GM23338 (cell line): ENCODE measurements around the gene MLNR. TPM values are rescaled to one million over a fixed set of nuclear protein-coding genes. Genes with fewer than 3 reads are reported as not detected.

Experiments used
- ATAC-seq: fragments of 200-7000 bp; cut with Tn5 transposase; 3 replicates; pipeline ENCODE4 v1.9.1; 2020
- DNase-seq: peaks from one replicate; pipeline ENCODE4 v3.0.0-alpha.2; 2015; ENCODE audit warnings: low spot score
- H2AFZ ChIP-seq: fragments of 200-600 bp; sonication (generic); 2 replicates; pipeline ENCODE4 v1.8.0; 2016; ENCODE audit warnings: antibody characterized with exemption, mild to moderate bottlenecking, moderate library complexity
- H3F3A ChIP-seq: fragments of 200-600 bp; sonication (generic); replicated peaks from 2 replicates; pipeline ENCODE4 v1.8.0; 2017; ENCODE audit warnings: antibody characterized with exemption, mixed run types, low read depth
- H3K27ac ChIP-seq: fragments of 200-600 bp; sonication (generic); 2 replicates; pipeline ENCODE4 v1.6.1; 2016; ENCODE audit warnings: low read depth
- H3K27me3 ChIP-seq: fragments of 200-600 bp; sonication (generic); 2 replicates; pipeline ENCODE4 v1.8.0; 2016; ENCODE audit warnings: mild to moderate bottlenecking, mixed run types, moderate library complexity; ENCODE audit not compliant: insufficient read depth
- H3K36me3 ChIP-seq: fragments of 200-600 bp; sonication (generic); 2 replicates; pipeline ENCODE4 v1.8.0; 2016; ENCODE audit warnings: mild to moderate bottlenecking; ENCODE audit not compliant: insufficient read depth
- H3K4me1 ChIP-seq: fragments of 200-600 bp; sonication (generic); 2 replicates; pipeline ENCODE4 v1.8.0; 2016; ENCODE audit warnings: mild to moderate bottlenecking, moderate library complexity; ENCODE audit not compliant: insufficient read depth
- H3K4me2 ChIP-seq: fragments of 200-600 bp; sonication (generic); 2 replicates; pipeline ENCODE4 v1.7.1; 2017; ENCODE audit warnings: mixed run types
- H3K4me3 ChIP-seq: fragments of 200-600 bp; sonication (generic); 2 replicates; pipeline ENCODE4 v1.6.1; 2016; ENCODE audit warnings: mixed run types
- H3K79me2 ChIP-seq: fragments of 200-600 bp; sonication (generic); replicated peaks from 2 replicates; pipeline ENCODE4 v1.8.0; 2017; ENCODE audit warnings: mild to moderate bottlenecking; ENCODE audit not compliant: insufficient read depth
- H3K9me2 ChIP-seq: fragments of 200-600 bp; sonication (generic); 2 replicates; pipeline ENCODE4 v1.8.0; 2017; ENCODE audit not compliant: insufficient read depth
- H4K20me1 ChIP-seq: fragments of 200-600 bp; sonication (generic); replicated peaks from 2 replicates; pipeline ENCODE4 v1.8.0; 2017; ENCODE audit warnings: mild to moderate bottlenecking; ENCODE audit not compliant: insufficient read depth
- H3K27ac Mint-ChIP-seq: 2 replicates; pipeline ENCODE4 v1.8.0; 2020; ENCODE audit warnings: inconsistent platforms, mild to moderate bottlenecking, moderate library complexity, mixed read lengths
- H3K27me3 Mint-ChIP-seq: 3 replicates; pipeline ENCODE4 v1.8.0; 2022; ENCODE audit warnings: low read depth, mild to moderate bottlenecking, moderate library complexity, mixed read lengths, inconsistent platforms; ENCODE audit not compliant: insufficient read depth, poor library complexity
- H3K36me3 Mint-ChIP-seq: 3 replicates; pipeline ENCODE4 v1.8.0; 2021; ENCODE audit warnings: low read depth, mild to moderate bottlenecking, inconsistent platforms, moderate library complexity, mixed read lengths
- H3K4me1 Mint-ChIP-seq: 3 replicates; pipeline ENCODE4 v1.8.0; 2020; ENCODE audit warnings: mild to moderate bottlenecking, inconsistent platforms, mixed read lengths
- H3K4me3 Mint-ChIP-seq: 3 replicates; pipeline ENCODE4 v1.8.0; 2021; ENCODE audit warnings: moderate library complexity, mild to moderate bottlenecking, inconsistent platforms, mixed read lengths
- H3K9me3 Mint-ChIP-seq: 3 replicates; pipeline ENCODE4 v1.8.0; 2020; ENCODE audit warnings: moderate library complexity, mild to moderate bottlenecking, inconsistent platforms, mixed read lengths
- CREB1 ChIP-seq: fragments of 250-450 bp; sonication (Bioruptor Pico); IDR thresholded peaks from 2 replicates; pipeline ENCODE4 v1.5.0; 2020; ENCODE audit warnings: low read depth, mild to moderate bottlenecking, moderate library complexity
- CTCF ChIP-seq, 2 experiments: fragments of 200-600 bp in 1 of 2; sonication (generic) in 1 of 2; conservative IDR thresholded peaks; 2 replicates each; pipeline versions ENCODE4 v1.5.1 to v1.6.1; 2016 to 2017; ENCODE audit warnings: antibody characterized with exemption in 2 of 2, low read depth in 2 of 2, mild to moderate bottlenecking in 2 of 2, moderate library complexity in 1 of 2
- ETS1 ChIP-seq: IDR thresholded peaks from 2 replicates; pipeline ENCODE4 v1.6.1; 2016; ENCODE audit warnings: antibody characterized with exemption
- EZH2 ChIP-seq: fragments of 200-600 bp; sonication (generic); IDR thresholded peaks from one replicate; pipeline ENCODE4 v1.8.0; 2017; ENCODE audit warnings: antibody characterized with exemption, mild to moderate bottlenecking, low read depth; ENCODE audit not compliant: unreplicated experiment
- EZH2phosphoT487 ChIP-seq: fragments of 200-600 bp; sonication (generic); IDR thresholded peaks from one replicate; pipeline ENCODE4 v1.8.1; 2018; ENCODE audit warnings: antibody characterized with exemption; ENCODE audit not compliant: unreplicated experiment
- JUNB ChIP-seq: IDR thresholded peaks from one replicate; pipeline ENCODE4 v1.6.1; 2016; ENCODE audit warnings: antibody characterized with exemption; ENCODE audit not compliant: unreplicated experiment
- NANOG ChIP-seq: IDR thresholded peaks from 2 replicates; pipeline ENCODE4 v1.6.1; 2016; ENCODE audit warnings: antibody characterized with exemption, borderline replicate concordance
- POLR2AphosphoS5 ChIP-seq: IDR thresholded peaks from 2 replicates; pipeline ENCODE4 v1.6.1; 2016; ENCODE audit warnings: antibody characterized with exemption, low read depth
- REST ChIP-seq: IDR thresholded peaks from one replicate; pipeline ENCODE4 v1.6.1; 2018; ENCODE audit warnings: antibody characterized with exemption; ENCODE audit not compliant: unreplicated experiment
- STAT1 ChIP-seq: IDR thresholded peaks from one replicate; pipeline ENCODE4 v1.6.1; 2016; ENCODE audit warnings: antibody characterized with exemption; ENCODE audit not compliant: unreplicated experiment
- ZNF114 ChIP-seq: fragments of 250-450 bp; sonication (Bioruptor Pico); IDR thresholded peaks from 2 replicates; pipeline ENCODE4 v1.5.0; 2020; ENCODE audit warnings: mild to moderate bottlenecking, moderate library complexity
- ZNF331 ChIP-seq: fragments of 250-450 bp; sonication (Bioruptor Pico); IDR thresholded peaks from 2 replicates; pipeline ENCODE4 v1.5.0; 2020; ENCODE audit warnings: low read depth, mild to moderate bottlenecking, moderate library complexity
- polyA plus RNA-seq: library from polyadenylated mRNA; unstranded; fragments of >200 nt; fragmentation: Nextera tagmentation; extraction: Ambion mirVana; gene quantifications from 2 replicates; pipeline ENCODE4 v1.2.1, GENCODE V29; 2016
- total RNA-seq: library from RNA; depleted of rRNA; stranded (reverse); fragments of >200 nt; shearing (Covaris generic); gene quantifications from 2 replicates; pipeline ENCODE4 v1.2.3, GENCODE V29; 2014

Gene MLNR
- total and polyA plus RNA-seq, 2 experiments from 2014 or later, result 0.17 TPM; not detected in 1

GRCh38 chr13:49210114-49210513, 10.0 kb upstream of the MLNR start:
- Mint-ChIP-seq H3K4me3 (no peak overlapping the region), H3K27ac (no peak overlapping the region), H3K4me1 (peaks cover 12% of the 10 kb centered on the region), H3K27me3 (peaks cover 4% of the 10 kb centered on the region), H3K9me3 (no peaks in the 10 kb centered on the region), H3K36me3 (peaks cover 18% of the 10 kb centered on the region; the same call in 1 of the 3 replicates)
- Histone ChIP-seq H3K4me1 (peaks cover 13% of the 10 kb centered on the region), H3K27ac (no peak overlapping the region), H3K36me3 (peaks cover 16% of the 10 kb centered on the region; the same call in 1 of the 2 replicates), H4K20me1 (no peaks in the 10 kb centered on the region), H3K4me2 (no peak overlapping the region), H3F3A (no peaks in the 10 kb centered on the region), H3K79me2 (no peaks in the 10 kb centered on the region), H3K4me3 (no peak overlapping the region), H2AFZ (no peak overlapping the region), H3K27me3 (no peaks in the 10 kb centered on the region), H3K9me2 (0 out of 2 replicates have a peak, but pooled peaks cover 2% of the 10 kb centered on the region)
- ATAC-seq (no peak), DNase-seq (no peak)
- no peak for TF ChIP-seq ZNF331 (CRISPR knock-in tag)
- no peak for TF ChIP-seq CREB1
- no peak for TF ChIP-seq POLR2AphosphoS5
- TF ChIP-seq JUNB, result no peak
- no peak for TF ChIP-seq REST

GRCh38 chr13:49210669-49211068, 9.5 kb upstream of the MLNR start:
- H3K4me1 Mint-ChIP-seq, result peaks cover 15% of the 10 kb centered on the region
- H3K27me3 Mint-ChIP-seq, result peaks cover 6% of the 10 kb centered on the region
- H3K27me3 ChIP-seq, result no peaks in the 10 kb centered on the region
- H3K4me3 ChIP-seq, result no peak overlapping the region
- H2AFZ ChIP-seq, result no peak overlapping the region
- no peak overlapping the region for H3K4me2 ChIP-seq
- H3K79me2 ChIP-seq, result no peaks in the 10 kb centered on the region
- ATAC-seq (no peak), DNase-seq (no peak)
- no peaks in the 10 kb centered on the region for H4K20me1 ChIP-seq
- H3K9me3 Mint-ChIP-seq, result no peaks in the 10 kb centered on the region
- H3K9me2 ChIP-seq, result 0 out of 2 replicates have a peak, but pooled peaks cover 2% of the 10 kb centered on the region
- H3K4me3 Mint-ChIP-seq, result no peak overlapping the region
- H3K36me3 Mint-ChIP-seq, result peaks cover 18% of the 10 kb centered on the region; the same call in 1 of the 3 replicates
- no peak overlapping the region for H3K27ac ChIP-seq
- no peaks in the 10 kb centered on the region for H3F3A ChIP-seq
- H3K27ac Mint-ChIP-seq, result no peak overlapping the region
- peaks cover 15% of the 10 kb centered on the region for H3K4me1 ChIP-seq
- H3K36me3 ChIP-seq, result peaks cover 15% of the 10 kb centered on the region; the same call in 1 of the 2 replicates
- no peak for TF ChIP-seq CREB1
- no peak for TF ChIP-seq EZH2
- TF ChIP-seq ZNF331 (CRISPR knock-in tag), result no peak
- no peak for TF ChIP-seq ETS1
- no peak for TF ChIP-seq REST
- TF ChIP-seq EZH2phosphoT487, result no peak
- TF ChIP-seq NANOG, result no peak
- TF ChIP-seq JUNB, result no peak
- TF ChIP-seq STAT1, result no peak
- no peak for TF ChIP-seq CTCF (conservative IDR thresholded peaks at IDR 0.05; ENCODE audit: low read depth in 2 of 2)
- no peak for TF ChIP-seq POLR2AphosphoS5
- TF ChIP-seq ZNF114 (CRISPR knock-in tag), result no peak
